ENCODE results near the gene PFKL. TPM values are rescaled to one million over a fixed set of nuclear protein-coding genes. Genes with fewer than 3 reads are reported as not detected.

Gene PFKL
- polyA plus RNA-seq, 2 donors = 85.7 to 96.4 TPM

- H3K27ac ChIP-seq (ENCODE audit: low read depth in 2 of 2, low read length in 1 of 2) = no peak overlapping the region
- peaks cover 9 to 64% of the 10 kb centered on the region in 2 donors for H3K36me3 ChIP-seq (ENCODE audit: control insufficient read depth in 2 of 2, insufficient read depth in 2 of 2, low read length in 1 of 2)
- 91 to 93% methylated on average over 28 of the region's 28 CpGs for WGBS, 2 donors
- no peak overlapping the region for H3K4me3 ChIP-seq (ENCODE audit: low read depth in 1 of 2, low read length in 2 of 2)
- H3K9me3 ChIP-seq (ENCODE audit: control insufficient read depth in 2 of 2, insufficient read depth in 1 of 2, low read depth in 1 of 2, low read length in 1 of 2) = no peaks in the 10 kb centered on the region
- H3K27me3 ChIP-seq (ENCODE audit: control insufficient read depth in 1 of 2, insufficient read depth in 2 of 2, low read length in 2 of 2) = no peaks in the 10 kb centered on the region
- no peaks in the 10 kb centered on the region for H3K4me1 ChIP-seq (ENCODE audit: control insufficient read depth in 2 of 2, insufficient read depth in 2 of 2, low read length in 1 of 2)
These were observed 11.0 kb downstream of the PFKL start for GRCh38 chr21:44310628-44311507.

- H3K27ac ChIP-seq (ENCODE audit: low read depth in 2 of 2, low read length in 1 of 2) = no peak overlapping the region
- no peak overlapping the region for H3K4me3 ChIP-seq (ENCODE audit: low read depth in 1 of 2, low read length in 2 of 2)
- no peaks in the 10 kb centered on the region for H3K27me3 ChIP-seq (ENCODE audit: control insufficient read depth in 1 of 2, insufficient read depth in 2 of 2, low read length in 2 of 2)
- 74 to 90% methylated on average over 22 of the region's 22 CpGs for WGBS, 2 donors
- H3K9me3 ChIP-seq (ENCODE audit: control insufficient read depth in 2 of 2, insufficient read depth in 1 of 2, low read depth in 1 of 2, low read length in 1 of 2) = no peaks in the 10 kb centered on the region
- H3K36me3 ChIP-seq (ENCODE audit: control insufficient read depth in 2 of 2, insufficient read depth in 2 of 2, low read length in 1 of 2) = peaks cover 13 to 68% of the 10 kb centered on the region in 2 donors
- H3K4me1 ChIP-seq (ENCODE audit: control insufficient read depth in 2 of 2, insufficient read depth in 2 of 2, low read length in 1 of 2) = no peaks in the 10 kb centered on the region
These were observed 12.2 kb downstream of the PFKL start for GRCh38 chr21:44312089-44312488.

GRCh38 chr21:44312716-44313115, 12.9 kb downstream of the PFKL start:
- Histone ChIP-seq H3K4me3 (ENCODE audit: low read depth in 1 of 2, low read length in 2 of 2) (no peak overlapping the region), H3K27ac (ENCODE audit: low read depth in 2 of 2, low read length in 1 of 2) (no peak overlapping the region), H3K4me1 (ENCODE audit: control insufficient read depth in 2 of 2, insufficient read depth in 2 of 2, low read length in 1 of 2) (no peaks in the 10 kb centered on the region), H3K36me3 (ENCODE audit: control insufficient read depth in 2 of 2, insufficient read depth in 2 of 2, low read length in 1 of 2) (peaks cover 13 to 71% of the 10 kb centered on the region in 2 donors), H3K9me3 (ENCODE audit: control insufficient read depth in 2 of 2, insufficient read depth in 1 of 2, low read depth in 1 of 2, low read length in 1 of 2) (no peaks in the 10 kb centered on the region), H3K27me3 (ENCODE audit: control insufficient read depth in 1 of 2, insufficient read depth in 2 of 2, low read length in 2 of 2) (no peaks in the 10 kb centered on the region)
- 95% methylated on average over 19 of the region's 19 CpGs for WGBS, 2 donors

- Histone ChIP-seq H3K4me3 (ENCODE audit: low read depth in 1 of 2, low read length in 2 of 2) (no peak overlapping the region), H3K4me1 (ENCODE audit: control insufficient read depth in 2 of 2, insufficient read depth in 2 of 2, low read length in 1 of 2) (no peaks in the 10 kb centered on the region), H3K27ac (ENCODE audit: low read depth in 2 of 2, low read length in 1 of 2) (no peak overlapping the region), H3K36me3 (ENCODE audit: control insufficient read depth in 2 of 2, insufficient read depth in 2 of 2, low read length in 1 of 2) (peaks cover 13 to 78% of the 10 kb centered on the region in 2 donors), H3K27me3 (ENCODE audit: control insufficient read depth in 1 of 2, insufficient read depth in 2 of 2, low read length in 2 of 2) (no peaks in the 10 kb centered on the region), H3K9me3 (ENCODE audit: control insufficient read depth in 2 of 2, insufficient read depth in 1 of 2, low read depth in 1 of 2, low read length in 1 of 2) (no peaks in the 10 kb centered on the region)
- WGBS, 2 donors = 82 to 86% methylated on average over 13 of the region's 13 CpGs
These were observed 13.6 kb downstream of the PFKL start for GRCh38 chr21:44313451-44313850.

GRCh38 chr21:44314128-44314527, 14.3 kb downstream of the PFKL start:
- Histone ChIP-seq H3K36me3 (ENCODE audit: control insufficient read depth in 2 of 2, insufficient read depth in 2 of 2, low read length in 1 of 2) (peaks cover 13 to 83% of the 10 kb centered on the region in 2 donors), H3K27ac (ENCODE audit: low read depth in 2 of 2, low read length in 1 of 2) (no peak overlapping the region), H3K4me1 (ENCODE audit: control insufficient read depth in 2 of 2, insufficient read depth in 2 of 2, low read length in 1 of 2) (no peaks in the 10 kb centered on the region), H3K4me3 (ENCODE audit: low read depth in 1 of 2, low read length in 2 of 2) (no peak overlapping the region), H3K27me3 (ENCODE audit: control insufficient read depth in 1 of 2, insufficient read depth in 2 of 2, low read length in 2 of 2) (no peaks in the 10 kb centered on the region), H3K9me3 (ENCODE audit: control insufficient read depth in 2 of 2, insufficient read depth in 1 of 2, low read depth in 1 of 2, low read length in 1 of 2) (no peaks in the 10 kb centered on the region)
- 88 to 90% methylated on average over 15 of the region's 15 CpGs for WGBS, 2 donors

GRCh38 chr21:44314561-44314960, 14.7 kb downstream of the PFKL start:
- 90 to 91% methylated on average over 11 of the region's 11 CpGs for WGBS, 2 donors
- H3K36me3 ChIP-seq (ENCODE audit: control insufficient read depth in 2 of 2, insufficient read depth in 2 of 2, low read length in 1 of 2) = peaks cover 13 to 87% of the 10 kb centered on the region in 2 donors

GRCh38 chr21:44315691-44316203, 15.9 kb downstream of the PFKL start:
- H3K36me3 ChIP-seq (ENCODE audit: control insufficient read depth in 2 of 2, insufficient read depth in 2 of 2, low read length in 1 of 2) = peaks cover 13 to 88% of the 10 kb centered on the region in 2 donors
- WGBS, 2 donors = 59 to 83% methylated on average over 16 of the region's 16 CpGs

More at GRCh38 chr21:44314561-44314960, 14.7 kb downstream of the PFKL start:
- H3K27me3 ChIP-seq (ENCODE audit: control insufficient read depth in 1 of 2, insufficient read depth in 2 of 2, low read length in 2 of 2) = no peaks in the 10 kb centered on the region
- H3K27ac ChIP-seq (ENCODE audit: low read depth in 2 of 2, low read length in 1 of 2) = no peak overlapping the region
- no peak overlapping the region for H3K4me3 ChIP-seq (ENCODE audit: low read depth in 1 of 2, low read length in 2 of 2)
- no peaks in the 10 kb centered on the region for H3K4me1 ChIP-seq (ENCODE audit: control insufficient read depth in 2 of 2, insufficient read depth in 2 of 2, low read length in 1 of 2)
- no peaks in the 10 kb centered on the region for H3K9me3 ChIP-seq (ENCODE audit: control insufficient read depth in 2 of 2, insufficient read depth in 1 of 2, low read depth in 1 of 2, low read length in 1 of 2)

GRCh38 chr21:44316277-44316900, 16.5 kb downstream of the PFKL start:
- Histone ChIP-seq H3K27me3 (ENCODE audit: control insufficient read depth in 1 of 2, insufficient read depth in 2 of 2, low read length in 2 of 2) (no peaks in the 10 kb centered on the region), H3K4me3 (ENCODE audit: low read depth in 1 of 2, low read length in 2 of 2) (no peak overlapping the region), H3K36me3 (ENCODE audit: control insufficient read depth in 2 of 2, insufficient read depth in 2 of 2, low read length in 1 of 2) (peaks cover 13 to 86% of the 10 kb centered on the region in 2 donors), H3K4me1 (ENCODE audit: control insufficient read depth in 2 of 2, insufficient read depth in 2 of 2, low read length in 1 of 2) (no peaks in the 10 kb centered on the region), H3K27ac (ENCODE audit: low read depth in 2 of 2, low read length in 1 of 2) (no peak overlapping the region), H3K9me3 (ENCODE audit: control insufficient read depth in 2 of 2, insufficient read depth in 1 of 2, low read depth in 1 of 2, low read length in 1 of 2) (no peaks in the 10 kb centered on the region)
- WGBS, 2 donors = 89 to 91% methylated on average over 27 of the region's 27 CpGs

More at GRCh38 chr21:44315691-44316203, 15.9 kb downstream of the PFKL start:
- Histone ChIP-seq H3K9me3 (ENCODE audit: control insufficient read depth in 2 of 2, insufficient read depth in 1 of 2, low read depth in 1 of 2, low read length in 1 of 2) (no peaks in the 10 kb centered on the region), H3K27ac (ENCODE audit: low read depth in 2 of 2, low read length in 1 of 2) (no peak overlapping the region), H3K27me3 (ENCODE audit: control insufficient read depth in 1 of 2, insufficient read depth in 2 of 2, low read length in 2 of 2) (no peaks in the 10 kb centered on the region), H3K4me1 (ENCODE audit: control insufficient read depth in 2 of 2, insufficient read depth in 2 of 2, low read length in 1 of 2) (no peaks in the 10 kb centered on the region), H3K4me3 (ENCODE audit: low read depth in 1 of 2, low read length in 2 of 2) (no peak overlapping the region)

GRCh38 chr21:44317241-44317782, 17.5 kb downstream of the PFKL start:
- H3K4me1 ChIP-seq (ENCODE audit: control insufficient read depth in 2 of 2, insufficient read depth in 2 of 2, low read length in 1 of 2) = no peaks in the 10 kb centered on the region
- WGBS, 2 donors = 88 to 93% methylated on average over 15 to 19 of the region's 19 CpGs
- no peaks in the 10 kb centered on the region for H3K27me3 ChIP-seq (ENCODE audit: control insufficient read depth in 1 of 2, insufficient read depth in 2 of 2, low read length in 2 of 2)
- no peaks in the 10 kb centered on the region for H3K9me3 ChIP-seq (ENCODE audit: control insufficient read depth in 2 of 2, insufficient read depth in 1 of 2, low read depth in 1 of 2, low read length in 1 of 2)
- no peak overlapping the region for H3K27ac ChIP-seq (ENCODE audit: low read depth in 2 of 2, low read length in 1 of 2)
- H3K36me3 ChIP-seq (ENCODE audit: control insufficient read depth in 2 of 2, insufficient read depth in 2 of 2, low read length in 1 of 2) = peaks cover 7 to 85% of the 10 kb centered on the region in 2 donors
- no peak overlapping the region for H3K4me3 ChIP-seq (ENCODE audit: low read depth in 1 of 2, low read length in 2 of 2)

All from esophagus (tissue), 2 donors.